HG03159 (cell line): ENCODE measurements around the gene METTL8.
"Not testable (repeated sequence)": the region's sequence is repeated elsewhere in the genome, so short reads cannot be mapped to it uniquely, and the experiment has no call there.

ENCODE experiments used
- ATAC-seq: cut with Tn5 transposase; IDR thresholded peaks from one replicate; pipeline ENCODE4 v1.9.1; 2021; ENCODE audit warnings: mild to moderate bottlenecking, moderate library complexity; ENCODE audit not compliant: unreplicated experiment

METTL8 gene

DNA sequence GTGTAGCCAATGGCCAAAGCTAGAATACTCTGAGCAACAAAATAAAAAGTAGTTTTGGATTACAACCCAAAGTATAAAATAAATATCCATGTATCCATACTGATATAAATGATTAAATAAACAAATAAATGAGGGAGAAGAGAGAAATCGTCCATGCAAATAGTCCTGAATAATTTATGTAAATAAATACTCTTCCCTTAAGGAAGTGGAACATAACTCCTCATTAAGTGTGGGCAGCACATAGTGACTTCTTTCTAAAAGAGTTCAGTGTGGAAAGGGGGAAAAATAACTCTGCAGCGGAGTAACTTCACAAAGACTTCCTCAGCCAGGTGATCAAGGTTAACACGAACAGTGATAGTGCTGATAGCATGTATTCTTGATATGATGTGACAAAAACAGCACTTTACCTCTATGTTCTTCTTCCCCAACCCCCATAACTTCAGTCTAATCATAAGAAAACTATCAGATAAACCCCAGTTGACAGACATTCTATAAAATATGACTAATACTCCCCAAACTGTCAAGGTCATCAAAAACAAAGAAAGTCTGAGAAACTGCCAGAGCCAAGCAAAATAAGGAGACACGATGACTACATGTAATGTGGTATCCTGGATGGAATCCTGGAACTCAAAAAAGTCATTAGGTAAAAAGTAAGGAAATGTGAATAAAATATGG lies 30.7 kb downstream of the METTL8 start:
- ATAC-seq, result no peak

DNA sequence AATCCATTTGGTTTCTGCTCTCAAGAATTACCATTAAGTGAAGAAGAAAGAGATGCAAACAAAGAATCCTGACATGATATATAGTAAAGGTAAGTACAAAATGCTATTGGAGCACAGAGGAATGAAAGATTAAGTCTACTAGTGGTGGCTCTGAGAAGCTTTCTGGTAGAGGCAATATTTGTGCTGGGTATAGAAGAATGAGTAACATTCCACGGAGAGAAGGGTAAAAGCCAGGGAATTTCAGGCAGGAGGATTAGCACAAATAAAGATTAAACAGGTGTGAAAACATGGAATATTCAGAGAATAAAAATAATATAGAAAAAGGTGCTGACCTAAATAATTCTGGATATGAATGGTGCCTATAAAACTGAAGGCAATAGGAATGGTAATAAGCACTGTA lies 31.8 kb downstream of the METTL8 start:
- no peak for ATAC-seq

DNA sequence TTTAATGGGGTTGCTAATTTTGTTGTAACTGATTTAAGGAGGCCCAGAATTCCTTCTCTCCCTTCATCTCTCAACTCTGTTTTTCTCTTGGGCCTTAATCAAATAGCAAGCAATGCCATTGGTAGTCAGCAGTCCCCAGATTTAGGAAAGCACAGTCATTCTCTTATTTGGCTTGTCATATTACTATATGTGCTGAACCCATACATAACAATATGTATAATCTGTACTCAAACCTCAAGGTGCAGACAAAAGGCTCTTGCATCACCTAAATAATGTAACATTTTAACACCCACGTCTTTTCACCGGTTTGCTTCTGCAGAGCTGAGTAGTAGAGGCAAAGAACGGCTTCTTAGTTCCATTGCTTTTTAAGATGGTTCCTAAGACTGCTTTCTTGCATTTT lies 33.4 kb downstream of the METTL8 start:
- no peak for ATAC-seq

- no peak for ATAC-seq
Measured at GRCh38 chr2:171399292-171399691, 34.5 kb downstream of the METTL8 start.

GRCh38 chr2:171394164-171394740 lies 39.5 kb downstream of the METTL8 start:
- ATAC-seq, result no peak

- ATAC-seq, result no peak
Measured at GRCh38 chr2:171393487-171393886, 40.3 kb downstream of the METTL8 start.

GRCh38 chr2:171391532-171391931 lies 42.3 kb downstream of the METTL8 start:
- no peak for ATAC-seq

- ATAC-seq, result no peak
Measured at GRCh38 chr2:171390941-171391516, 42.8 kb downstream of the METTL8 start.

GRCh38 chr2:171389780-171390179 lies 44.0 kb downstream of the METTL8 start:
- ATAC-seq, result peak; percentile 21

DNA sequence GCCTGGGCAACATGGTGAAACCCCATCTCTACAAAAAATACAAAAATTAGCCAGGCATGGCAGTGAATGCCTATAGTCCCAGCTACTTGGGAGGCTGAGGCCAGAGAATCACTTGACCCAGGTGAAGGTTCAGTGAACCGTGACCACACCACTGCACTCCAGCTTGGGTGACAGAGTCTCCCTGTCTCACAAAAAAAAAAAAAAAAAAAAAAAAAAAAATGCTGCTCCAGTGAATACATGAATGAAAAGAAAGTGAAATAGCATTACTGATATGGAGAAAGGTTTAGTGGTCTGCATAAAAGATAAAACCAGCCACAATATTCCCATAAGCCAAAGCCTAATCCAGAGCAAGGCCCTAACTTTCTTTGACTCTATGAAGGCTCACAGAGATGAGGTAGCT lies 44.5 kb downstream of the METTL8 start:
- ATAC-seq, result peak; percentile 40

DNA sequence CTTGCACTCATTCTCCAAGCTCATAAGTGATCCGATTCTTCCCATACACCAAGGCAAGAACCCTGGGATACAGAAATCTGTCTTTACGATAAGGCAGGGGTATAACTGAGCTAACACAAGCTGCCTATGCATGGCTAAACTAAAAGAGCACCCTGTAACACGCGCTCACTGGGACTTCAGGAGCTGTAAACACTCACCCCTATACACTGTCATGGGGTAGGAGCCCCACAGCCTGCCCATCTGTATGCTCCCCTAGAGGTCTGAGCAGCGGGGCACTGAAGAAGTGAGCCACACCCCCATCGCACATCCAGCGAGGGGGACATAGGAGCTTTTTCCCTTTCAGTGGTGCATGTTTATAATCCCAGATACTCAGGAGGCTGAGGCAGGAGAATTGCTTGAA lies 46.7 kb downstream of the METTL8 start:
- no peak for ATAC-seq

DNA sequence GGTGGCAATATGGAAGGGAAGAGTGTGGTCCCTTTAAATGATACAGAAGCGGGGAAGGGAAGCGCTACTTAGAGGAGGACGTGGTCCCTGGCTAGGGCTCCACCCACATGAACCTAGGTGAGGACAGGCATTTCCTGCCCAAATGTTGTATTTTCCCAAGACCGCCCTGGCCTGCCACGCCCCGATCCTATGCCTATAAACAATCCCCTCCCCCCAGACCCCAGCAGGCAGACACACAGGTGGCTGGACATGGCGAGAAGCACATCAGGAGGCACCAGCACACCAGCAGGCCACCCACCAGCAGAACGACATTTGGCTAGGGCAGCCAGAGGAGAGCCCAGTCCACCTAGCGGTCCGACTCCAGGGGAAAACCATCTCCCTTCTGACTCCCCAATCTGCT lies 47.2 kb downstream of the METTL8 start:
- ATAC-seq, result no peak

GRCh38 chr2:171383134-171383533 lies 50.7 kb downstream of the METTL8 start:
- no peak for ATAC-seq

DNA sequence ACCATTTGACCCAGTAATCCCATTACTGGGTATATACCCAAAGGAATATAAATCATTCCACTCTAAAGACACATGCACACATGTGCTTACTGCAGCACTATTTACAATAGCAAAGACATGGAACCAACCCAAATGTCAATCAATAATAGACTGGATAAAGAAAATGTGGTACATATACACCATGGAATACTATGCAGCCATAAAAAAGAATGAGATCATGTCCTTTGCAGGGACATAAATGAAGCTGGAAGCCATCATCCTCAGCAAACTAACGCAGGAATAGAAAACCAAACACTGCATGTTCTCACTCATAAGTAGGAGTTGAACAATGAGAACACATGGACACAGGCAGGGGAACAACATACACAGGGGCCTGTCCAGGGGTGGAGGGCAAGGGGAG lies 51.6 kb downstream of the METTL8 start:
- not testable (repeated sequence) for ATAC-seq

GRCh38 chr2:171377852-171378251 lies 55.9 kb downstream of the METTL8 start:
- ATAC-seq, result not testable (repeated sequence)

- ATAC-seq, result no peak
Measured at GRCh38 chr2:171367692-171368091, 66.1 kb downstream of the METTL8 start.

DNA sequence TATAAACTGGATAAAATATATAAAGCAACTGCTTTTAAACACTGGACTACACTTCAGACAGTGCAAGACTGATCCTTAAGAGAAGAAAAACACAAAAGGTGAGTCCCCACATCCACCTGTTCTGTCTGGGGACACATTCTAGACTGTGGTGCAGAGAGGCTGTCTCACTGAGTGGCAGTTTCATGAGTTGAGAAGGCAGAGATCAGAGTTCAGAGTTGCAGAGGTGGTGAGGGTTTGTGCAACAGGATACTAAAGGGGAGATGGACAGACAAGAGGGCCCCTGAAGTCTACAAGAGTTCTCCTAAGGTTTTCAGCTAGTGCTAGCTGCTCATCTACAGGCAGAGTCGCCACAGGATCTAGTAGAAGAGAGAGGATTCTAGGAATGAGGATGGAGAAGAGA lies 68.0 kb downstream of the METTL8 start:
- no peak for ATAC-seq

DNA sequence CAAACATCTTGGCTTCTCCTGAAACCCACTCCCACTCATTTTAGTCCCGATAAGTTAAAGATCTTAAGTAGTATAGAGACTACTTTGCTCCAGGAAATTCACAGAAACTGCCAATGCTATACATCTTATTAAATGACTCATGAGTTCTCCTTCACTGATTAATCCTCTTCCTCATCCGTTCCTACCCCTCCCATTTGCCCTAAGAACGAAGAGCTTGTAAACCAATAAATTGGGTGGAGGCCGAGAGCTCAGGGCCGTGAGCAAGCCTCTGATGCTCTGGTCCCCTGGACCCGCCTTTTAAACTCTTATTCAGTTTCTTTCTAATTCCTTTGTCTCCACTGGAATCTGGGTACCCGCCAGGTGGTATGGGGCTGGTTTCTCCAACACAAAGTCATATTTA lies 68.6 kb downstream of the METTL8 start:
- ATAC-seq, result no peak

DNA sequence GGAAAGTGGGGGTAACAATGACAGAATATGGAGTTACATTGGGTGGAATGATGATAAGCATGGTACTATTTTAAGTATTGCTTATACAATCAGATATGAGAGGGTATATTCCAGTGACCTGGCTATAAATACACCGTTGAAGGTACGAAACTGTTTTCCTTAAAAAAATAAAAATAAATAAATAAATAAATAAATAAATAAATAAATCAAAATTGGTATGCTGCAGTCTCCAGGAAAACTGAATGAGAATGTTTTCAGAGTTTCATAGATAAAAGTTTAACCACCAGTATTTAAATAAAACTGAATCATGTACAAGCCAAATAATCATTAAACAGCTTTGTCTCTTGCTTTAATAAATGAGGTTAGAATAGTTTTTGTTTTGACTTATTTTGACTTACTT lies 71.4 kb downstream of the METTL8 start:
- ATAC-seq, result no peak

GRCh38 chr2:171360905-171361304 lies 72.9 kb downstream of the METTL8 start:
- ATAC-seq, result no peak

DNA sequence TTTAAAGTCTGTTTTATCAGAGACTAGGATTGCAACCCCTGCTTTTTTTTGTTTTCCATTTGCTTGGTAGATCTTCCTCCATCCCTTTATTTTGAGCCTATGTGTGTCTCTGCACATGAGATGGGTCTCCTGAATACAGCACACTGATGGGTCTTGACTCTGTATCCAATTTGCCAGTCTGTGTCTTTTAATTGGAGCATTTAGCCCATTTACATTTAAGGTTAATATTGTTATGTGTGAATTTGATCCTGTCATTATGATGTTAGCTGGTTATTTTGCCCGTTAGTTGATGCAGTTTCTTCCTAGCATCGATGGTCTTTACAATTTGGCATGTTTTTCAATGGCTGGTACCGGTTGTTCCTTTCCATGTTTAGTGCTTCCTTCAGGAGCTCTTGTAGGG lies 80.0 kb downstream of the METTL8 start:
- ATAC-seq, result not testable (repeated sequence)

GRCh38 chr2:171348056-171348455 lies 85.7 kb downstream of the METTL8 start:
- no peak for ATAC-seq
